ENCODE measurements around the gene SLAMF6.

- TF ChIP-seq CTCF (IDR thresholded peaks at IDR 0.05) (no peak), POLR2AphosphoS5 (IDR thresholded peaks at IDR 0.05) (no peak), EP300 (IDR thresholded peaks at IDR 0.05) (no peak), POLR2A (IDR thresholded peaks at IDR 0.05; ENCODE audit: low read depth) (no peak)
These were observed 16.6 kb upstream of the SLAMF6 start for GRCh38 chr1:160539684-160539989.

Measured in esophagus muscularis mucosa (tissue), 4 donors.